K562 (cell line): ENCODE measurements around the gene BMP6. TPM values are rescaled to one million over a fixed set of nuclear protein-coding genes. Genes with fewer than 3 reads are reported as not detected.

ENCODE experiments used
- ATAC-seq: fragments of 200-7000 bp; cut with Tn5 transposase; 3 replicates; pipeline ENCODE4 v1.9.1; 2020; ENCODE audit warnings: moderate library complexity
- BruUV-seq: library from RNA; stranded (reverse); fragments of 400-500 nt; replicated peaks from 2 replicates; lab custom pipeline; 2021; lab: Mats Ljungman, UMichigan
- CTCF ChIA-PET: fragments of 300-600 bp; formaldehyde crosslinking; extraction: SDS; loops from one replicate; lab custom pipeline; 2021; ENCODE audit warnings: low intra/inter-chr PET ratio; lab: Yijun Ruan, JAX
- POLR2A ChIA-PET: fragments of 300-600, 350-650 bp; sonication (Branson Sonifier 250); formaldehyde crosslinking; extraction: SDS; loops from one replicate; lab custom pipeline; 2021; ENCODE audit warnings: antibody characterized with exemption, inconsistent platforms; lab: Yijun Ruan, JAX
- DNase-seq, 4 experiments: peaks; one replicate each; pipeline versions ENCODE4 v3.0.0 to v3.0.0-alpha.2; 2011 to 2018; ENCODE audit warnings: low spot score in 3 of 4, mixed read lengths in 3 of 4; ENCODE audit errors: extremely low read depth in 1 of 4
- FAIRE-seq: peaks from 2 replicates; lab custom pipeline; 2011; peaks lifted over from hg19 to GRCh38; lab: Jason Lieb, UNC
- H2AFZ ChIP-seq: 2 replicates; pipeline ENCODE4 v1.6.0; 2011; ENCODE audit warnings: low read depth, low read length, control low read depth, inconsistent platforms
- H3K27ac ChIP-seq: fragments of 200-600 bp; 3 replicates; pipeline ENCODE4 v1.8.0; 2011; ENCODE audit warnings: low read depth, mild to moderate bottlenecking, control low read depth, inconsistent platforms, low read length, moderate library complexity, mixed read lengths; ENCODE audit errors: extremely low read depth
- H3K27me3 ChIP-seq, 2 experiments: fragments of 300-600 bp in 1 of 2; 2 replicates in 1 of 2; 3 replicates in 1 of 2; pipeline versions ENCODE4 v1.6.0 to v1.8.0; 2011; ENCODE audit warnings: inconsistent platforms in 2 of 2, low read length in 2 of 2, mild to moderate bottlenecking in 1 of 2, mixed read lengths in 1 of 2, moderate library complexity in 1 of 2; ENCODE audit not compliant: control insufficient read depth in 2 of 2, insufficient read depth in 2 of 2
- H3K36me3 ChIP-seq: fragments of 300-600 bp; 3 replicates; pipeline ENCODE4 v1.8.0; 2011; ENCODE audit warnings: mild to moderate bottlenecking, low read length, inconsistent platforms; ENCODE audit not compliant: control insufficient read depth, insufficient read depth
- H3K4me1 ChIP-seq, 2 experiments: fragments of 200-600 bp in 1 of 2; replicated peaks in 1 of 2; 2 replicates in 1 of 2; 3 replicates in 1 of 2; pipeline versions ENCODE4 v1.5.1 to v1.8.0; 2011; ENCODE audit warnings: inconsistent platforms in 2 of 2, low read length in 2 of 2, mild to moderate bottlenecking in 1 of 2, mixed read lengths in 1 of 2, moderate library complexity in 1 of 2; ENCODE audit not compliant: control insufficient read depth in 2 of 2, insufficient read depth in 2 of 2
- H3K4me2 ChIP-seq: 2 replicates; pipeline ENCODE4 v1.6.1; 2011; ENCODE audit warnings: low read length, control low read depth, inconsistent platforms, mixed read lengths; ENCODE audit not compliant: insufficient read depth
- H3K4me3 ChIP-seq: fragments of 200-600 bp; sonication (generic), shearing (Covaris generic); 2 replicates; pipeline ENCODE4 v1.5.1; 2016; ENCODE audit warnings: control low read depth, inconsistent platforms
- H3K79me2 ChIP-seq: fragments of 200-600 bp; 3 replicates; pipeline ENCODE4 v1.8.0; 2011; ENCODE audit warnings: low read length, inconsistent platforms; ENCODE audit not compliant: control insufficient read depth, insufficient read depth
- H3K9ac ChIP-seq, 2 experiments: 2 replicates each; pipeline versions ENCODE4 v1.6.0 to v1.6.1; 2011; ENCODE audit warnings: low read depth in 2 of 2, low read length in 2 of 2, control low read depth in 1 of 2, inconsistent platforms in 1 of 2, mild to moderate bottlenecking in 1 of 2, mixed read lengths in 1 of 2; ENCODE audit not compliant: insufficient read depth in 1 of 2
- H3K9me1 ChIP-seq: one replicate; pipeline ENCODE4 v1.6.0; 2011; ENCODE audit warnings: inconsistent platforms, mild to moderate bottlenecking, low read length, moderate library complexity; ENCODE audit not compliant: control insufficient read depth, insufficient read depth
- H3K9me3 ChIP-seq: replicated peaks from 2 replicates; pipeline ENCODE4 v1.5.1; 2011; ENCODE audit warnings: low read depth, low read length, inconsistent platforms; ENCODE audit not compliant: control insufficient read depth, insufficient read depth
- H4K20me1 ChIP-seq: replicated peaks from 2 replicates; pipeline ENCODE4 v1.6.1; 2011; ENCODE audit warnings: low read length, inconsistent platforms, mixed read lengths; ENCODE audit not compliant: control insufficient read depth, insufficient read depth
- MAFG ChIP-seq: fragments of 450-650 bp; conservative IDR thresholded peaks from 2 replicates; pipeline ENCODE4 v1.6.1; 2016; ENCODE audit warnings: missing genetic modification characterization, missing compliant biosample characterization
- NFE2L1 ChIP-seq: fragments of 450-650 bp; IDR thresholded peaks from 2 replicates; pipeline ENCODE4 v1.6.1; 2016; ENCODE audit warnings: missing genetic modification characterization, low read depth, mild to moderate bottlenecking, missing compliant biosample characterization, moderate library complexity, borderline replicate concordance
- PCBP2 ChIP-seq: fragments of 200-400 bp; formaldehyde crosslinking; IDR thresholded peaks from 2 replicates; pipeline ENCODE4 v1.6.1; 2018; ENCODE audit warnings: low read length, low read depth, mild to moderate bottlenecking, moderate library complexity; ENCODE audit not compliant: poor library complexity, severe bottlenecking
- YBX1 ChIP-seq: fragments of 450-650 bp; IDR thresholded peaks from 2 replicates; pipeline ENCODE4 v1.7.1; 2016; ENCODE audit warnings: mild to moderate bottlenecking
- ZBTB12 ChIP-seq: fragments of 250-450 bp; sonication (Bioruptor Pico); IDR thresholded peaks from 2 replicates; pipeline ENCODE4 v1.4.0; 2020
- ZNF24 ChIP-seq: fragments of 450-650 bp; IDR thresholded peaks from 2 replicates; pipeline ENCODE4 v1.6.1; 2016
- WGBS: fragments of 100-300 bp; shearing (Covaris generic); methylation state at CpG from one replicate; pipeline ENCODE4 v1.1.6; 2016; ENCODE audit warnings: low coverage, mixed read lengths; ENCODE audit not compliant: insufficient coverage; ENCODE audit errors: missing lambda C conversion rate; 5-methylcytosine and 5-hydroxymethylcytosine counted together
- in situ Hi-C: fragments of 300-500 bp; cut with MboI; formaldehyde crosslinking; loops from 4 replicates; pipeline ENCODE4 v1.15.0; 2018; ENCODE audit warnings: inconsistent platforms, mixed read lengths
- intact Hi-C: fragments of 100-400 bp; cut with micrococcal nuclease; formaldehyde crosslinking; loops from 2 replicates; pipeline ENCODE4 v1.14.2; 2022
- polyA plus RNA-seq, 8 experiments: library from polyadenylated mRNA; depleted of rRNA in 4 of 8; stranded (reverse) in 5 of 8; unstranded in 3 of 8; fragments of >200 nt; fragmentation: Nextera tagmentation in 2 of 8; fragmentation: Illumina TruSeq in 1 of 8; extraction: Ambion mirVana in 2 of 8; extraction: Trizol in 1 of 8; gene quantifications; 2 replicates each; pipeline versions ENCODE4 v1.2.1 to v1.2.3, GENCODE V29; 2011 to 2014; ENCODE audit warnings: inconsistent platforms in 1 of 8, missing spikeins in 1 of 8
- total RNA-seq, 7 experiments: library from RNA; depleted of rRNA in 6 of 7; stranded (reverse); fragments of >200 nt in 6 of 7; fragmentation: Illumina TruSeq in 2 of 7; extraction: Trizol in 2 of 7; gene quantifications; 2 replicates each; pipeline versions ENCODE4 v1.2.1 to v1.2.3, GENCODE V29; 2011 to 2021; ENCODE audit warnings: low replicate concordance in 1 of 7

BMP6 gene
- total and polyA plus RNA-seq, 9 of the 15 experiments (the other 6 are each of a cell fraction or from before 2014, with no cell fraction given): 0.01 to 0.13 (median 0.06) TPM; not detected in 3

- H3K4me1 ChIP-seq: no peaks in the 10 kb centered on the region
- no peak overlapping the region for H3K9ac ChIP-seq
- DNase-seq (no peak), ATAC-seq (no peak), FAIRE-seq (no peak)
- no peak overlapping the region for H3K27ac ChIP-seq
- H3K27me3 ChIP-seq: peaks cover 38 to 59% of the 10 kb centered on the region in 2 experiments
- H4K20me1 ChIP-seq: no peaks in the 10 kb centered on the region
- ChIA-PET POLR2A (interaction anchor here (0.7 kb wide), 1 partner anchor 1589 kb away, joined by 3 read pairs; no protein-coding TSS in a partner anchor), CTCF (no interaction called here)
- H3K79me2 ChIP-seq: no peaks in the 10 kb centered on the region
- no peaks in the 10 kb centered on the region for H3K9me1 ChIP-seq
- H3K4me3 ChIP-seq: no peak overlapping the region
- no peak for TF ChIP-seq PCBP2
- TF ChIP-seq NFE2L1 (tag): no peak
- TF ChIP-seq ZBTB12 (CRISPR knock-in tag): no peak
- TF ChIP-seq YBX1: no peak
- TF ChIP-seq MAFG (tag): no peak
- TF ChIP-seq ZNF24: no peak
- intact Hi-C loops (no loop called here), in situ Hi-C loops (no loop called here)
- BruUV-seq: no TSS peak
- no peak overlapping the region for H2AFZ ChIP-seq
- no peak overlapping the region for H3K4me2 ChIP-seq
- no peaks in the 10 kb centered on the region for H3K9me3 ChIP-seq
- 7% methylated on average over 10 of the region's 10 CpGs for WGBS
- H3K36me3 ChIP-seq: no peaks in the 10 kb centered on the region
Observed at GRCh38 chr6:7747016-7747415, 21.1 kb downstream of the BMP6 start.
